A673 (cell line): ENCODE results near the gene FAM120A.

Experiments used
- EZH2 ChIP-seq: fragments of 200-600 bp; sonication (generic); IDR thresholded peaks from 2 replicates; pipeline ENCODE4 v1.6.1; 2017; ENCODE audit warnings: borderline replicate concordance, low read depth, mild to moderate bottlenecking, mixed read lengths, antibody characterized with exemption, low read length; ENCODE audit not compliant: poor library complexity, severe bottlenecking
- TF ChIP-seq, protein P1 (sequence below): fragments of 300-800, 200-600 bp; sonication (generic); conservative IDR thresholded peaks from 2 replicates; pipeline ENCODE4 v1.5.1; 2017; ENCODE audit warnings: low read depth, mild to moderate bottlenecking, antibody characterized with exemption, low read length, moderate library complexity, mixed read lengths

DNA sequence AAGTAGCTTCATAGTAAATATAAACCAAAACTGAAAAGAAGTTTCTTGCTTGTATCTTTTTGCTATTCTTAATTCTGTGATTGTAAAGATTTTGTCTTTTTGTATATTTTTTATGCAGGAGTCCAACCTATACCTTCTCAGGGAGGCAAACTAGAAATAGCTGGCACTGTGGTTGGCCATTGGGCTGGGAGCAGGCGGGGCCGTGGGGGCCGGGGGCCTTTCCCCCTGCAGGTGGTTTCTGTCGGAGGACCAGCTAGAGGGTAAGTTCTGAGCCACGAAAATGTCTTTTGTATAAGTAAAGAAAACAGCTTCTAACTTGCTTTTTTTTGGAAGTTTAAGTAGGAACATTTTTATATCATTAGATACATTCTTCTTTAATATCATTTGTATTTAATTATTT is 109.5 kb downstream of the FAM120A start:
- TF ChIP-seq, protein P1, sequence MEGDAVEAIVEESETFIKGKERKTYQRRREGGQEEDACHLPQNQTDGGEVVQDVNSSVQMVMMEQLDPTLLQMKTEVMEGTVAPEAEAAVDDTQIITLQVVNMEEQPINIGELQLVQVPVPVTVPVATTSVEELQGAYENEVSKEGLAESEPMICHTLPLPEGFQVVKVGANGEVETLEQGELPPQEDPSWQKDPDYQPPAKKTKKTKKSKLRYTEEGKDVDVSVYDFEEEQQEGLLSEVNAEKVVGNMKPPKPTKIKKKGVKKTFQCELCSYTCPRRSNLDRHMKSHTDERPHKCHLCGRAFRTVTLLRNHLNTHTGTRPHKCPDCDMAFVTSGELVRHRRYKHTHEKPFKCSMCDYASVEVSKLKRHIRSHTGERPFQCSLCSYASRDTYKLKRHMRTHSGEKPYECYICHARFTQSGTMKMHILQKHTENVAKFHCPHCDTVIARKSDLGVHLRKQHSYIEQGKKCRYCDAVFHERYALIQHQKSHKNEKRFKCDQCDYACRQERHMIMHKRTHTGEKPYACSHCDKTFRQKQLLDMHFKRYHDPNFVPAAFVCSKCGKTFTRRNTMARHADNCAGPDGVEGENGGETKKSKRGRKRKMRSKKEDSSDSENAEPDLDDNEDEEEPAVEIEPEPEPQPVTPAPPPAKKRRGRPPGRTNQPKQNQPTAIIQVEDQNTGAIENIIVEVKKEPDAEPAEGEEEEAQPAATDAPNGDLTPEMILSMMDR, result no peak
- TF ChIP-seq EZH2, result no peak
